Measurements from ENCODE around the gene EFCAB12. TPM values are rescaled to one million over a fixed set of nuclear protein-coding genes. Genes with fewer than 3 reads are reported as not detected.

EFCAB12 gene
- total and polyA plus RNA-seq, 9 donors = 0.04 to 0.41 (median 0.10) TPM

Other genes starting within 250 kb of the EFCAB12 start
- gene CNBP, start 244.7 kb downstream of the EFCAB12 start, total RNA-seq = 236 TPM
- 100 to 1,000 TPM; 273 to 327 (median 301) TPM for gene CNBP, start 244.7 kb downstream of the EFCAB12 start, polyA plus RNA-seq (ENCODE audit: insufficient read depth in 1 of 8, insufficient read length in 8 of 8, low replicate concordance in 1 of 8)
- 118 TPM for gene COPG1, start 179.0 kb downstream of the EFCAB12 start, total RNA-seq
- gene COPG1, start 179.0 kb downstream of the EFCAB12 start, polyA plus RNA-seq (ENCODE audit: insufficient read depth in 1 of 8, insufficient read length in 8 of 8, low replicate concordance in 1 of 8) = 100 to 1,000 TPM; 105 to 151 (median 112) TPM
- 12.6 TPM for gene HMCES, start 149.8 kb downstream of the EFCAB12 start, total RNA-seq
- gene HMCES, start 149.8 kb downstream of the EFCAB12 start, polyA plus RNA-seq (ENCODE audit: insufficient read depth in 1 of 8, insufficient read length in 8 of 8, low replicate concordance in 1 of 8) = 10 to 100 TPM; 23.0 to 33.2 (median 25.4) TPM
- gene MBD4, start 11.3 kb upstream of the EFCAB12 start, total RNA-seq = 23.2 TPM
- gene MBD4, start 11.3 kb upstream of the EFCAB12 start, polyA plus RNA-seq (ENCODE audit: insufficient read depth in 1 of 8, insufficient read length in 8 of 8, low replicate concordance in 1 of 8) = 10 to 100 TPM; 22.6 to 28.1 (median 25.5) TPM
- gene IFT122, start 11.6 kb upstream of the EFCAB12 start, total RNA-seq = 23.6 TPM
- gene IFT122, start 11.6 kb upstream of the EFCAB12 start, polyA plus RNA-seq (ENCODE audit: insufficient read depth in 1 of 8, insufficient read length in 8 of 8, low replicate concordance in 1 of 8) = 10 to 100 TPM; 21.6 to 41.2 (median 29.9) TPM
- 0.04 TPM for gene RHO, start 100.0 kb upstream of the EFCAB12 start, total RNA-seq
- under 1 TPM in 3 of 8 donors, not detected in 5; 0.06 to 0.10 (median 0.07) TPM for gene RHO, start 100.0 kb upstream of the EFCAB12 start, polyA plus RNA-seq (ENCODE audit: insufficient read depth in 1 of 8, insufficient read length in 8 of 8, low replicate concordance in 1 of 8)
- gene H1-8, start 114.5 kb upstream of the EFCAB12 start, total RNA-seq = not detected
- gene H1-8, start 114.5 kb upstream of the EFCAB12 start, polyA plus RNA-seq (ENCODE audit: insufficient read depth in 1 of 8, insufficient read length in 8 of 8, low replicate concordance in 1 of 8) = not detected
- 91.2 TPM for gene PLXND1, start 178.0 kb upstream of the EFCAB12 start, total RNA-seq
- gene PLXND1, start 178.0 kb upstream of the EFCAB12 start, polyA plus RNA-seq (ENCODE audit: insufficient read depth in 1 of 8, insufficient read length in 8 of 8, low replicate concordance in 1 of 8) = 100 to 1,000 TPM; 113 to 175 (median 144) TPM

Data from muscle of leg (tissue), 9 donors.